ENCODE data around the gene RAB3IP. TPM values are rescaled to one million over a fixed set of nuclear protein-coding genes. Genes with fewer than 3 reads are reported as not detected.

RAB3IP gene
- 13.3 and 13.4 TPM in 2 replicates for total RNA-seq

GRCh38 chr12:69738351-69739286 lies at the start of gene RAB3IP:
TSS of gene RAB3IP (plus strand) at chr12:69738860. CDS start at chr12:69755409, 16,549 bp downstream.
- Histone ChIP-seq H3K27ac (ENCODE audit: low read depth, low read length) (no peak within 1 kb of the TSS), H3K4me1 (ENCODE audit: insufficient read depth, low read length) (peaks cover 5% of the 10 kb centered on the region), H3K36me3 (ENCODE audit: insufficient read depth, low read length) (no peaks in the 10 kb centered on the region), H3K27me3 (ENCODE audit: insufficient read depth, low read length) (peaks cover 28% of the 10 kb centered on the region), H3K4me3 (ENCODE audit: insufficient read depth, low read length) (peak within 1 kb of the TSS; percentile 74), H3K9me3 (ENCODE audit: low read depth, low read length) (no peaks in the 10 kb centered on the region), H3K4me2 (ENCODE audit: insufficient read depth, low read length) (peak within 1 kb of the TSS; percentile 87), H4K20me1 (ENCODE audit: insufficient read depth, low read length) (no peaks in the 10 kb centered on the region), H3K79me2 (ENCODE audit: insufficient read depth, low read length) (no peaks in the 10 kb centered on the region), H2AFZ (ENCODE audit: low read length) (peak within 1 kb of the TSS; percentile 91)
- peak; percentile 27 for TF ChIP-seq CTCF (IDR thresholded peaks at IDR 0.05; ENCODE audit: extremely low read depth, low read depth, low read length)
- DNase-seq (ENCODE audit: insufficient read length, low spot score, missing footprints) = peak; percentile 98

- peak overlapping the region; percentile 73 for H3K27ac ChIP-seq (ENCODE audit: low read depth, low read length)
- H3K36me3 ChIP-seq (ENCODE audit: insufficient read depth, low read length) = no peaks in the 10 kb centered on the region
- H3K27me3 ChIP-seq (ENCODE audit: insufficient read depth, low read length) = no peaks in the 10 kb centered on the region
- no peak overlapping the region for H3K4me2 ChIP-seq (ENCODE audit: insufficient read depth, low read length)
- H3K4me1 ChIP-seq (ENCODE audit: insufficient read depth, low read length) = peaks cover 33% of the 10 kb centered on the region
- no peak for DNase-seq (ENCODE audit: insufficient read length, low spot score, missing footprints)
- H2AFZ ChIP-seq (ENCODE audit: low read length) = peak overlapping the region; percentile 53
- no peak overlapping the region for H3K4me3 ChIP-seq (ENCODE audit: insufficient read depth, low read length)
- TF ChIP-seq CTCF (IDR thresholded peaks at IDR 0.05; ENCODE audit: extremely low read depth, low read depth, low read length) = no peak
- H4K20me1 ChIP-seq (ENCODE audit: insufficient read depth, low read length) = no peaks in the 10 kb centered on the region
- no peaks in the 10 kb centered on the region for H3K79me2 ChIP-seq (ENCODE audit: insufficient read depth, low read length)
- no peaks in the 10 kb centered on the region for H3K9me3 ChIP-seq (ENCODE audit: low read depth, low read length)
These were observed 49.0 kb upstream of the RAB3IP start for GRCh38 chr12:69689638-69690037.

DNA sequence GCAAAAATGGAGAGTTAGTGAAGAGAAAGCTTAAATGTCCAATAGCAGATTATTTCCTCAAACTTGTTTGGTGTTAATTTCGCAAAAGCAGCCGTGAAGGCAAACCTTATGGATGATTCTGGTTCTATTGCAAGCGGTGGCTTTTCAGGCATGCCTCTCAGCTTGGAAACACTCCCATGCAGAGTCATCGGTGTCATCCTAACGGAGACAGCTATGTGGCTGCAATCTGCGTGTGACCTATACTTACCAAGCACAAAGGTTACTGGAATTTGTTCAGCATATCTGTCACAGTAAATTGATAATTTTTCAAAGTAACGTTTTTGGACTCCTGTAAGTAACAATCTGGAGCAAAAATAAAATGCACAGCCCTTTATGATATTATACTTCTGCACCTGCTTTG lies 44.5 kb upstream of the RAB3IP start:
- no peak for TF ChIP-seq CTCF (IDR thresholded peaks at IDR 0.05; ENCODE audit: extremely low read depth, low read depth, low read length)
- H3K27ac ChIP-seq (ENCODE audit: low read depth, low read length) = no peak overlapping the region
- no peaks in the 10 kb centered on the region for H3K36me3 ChIP-seq (ENCODE audit: insufficient read depth, low read length)
- DNase-seq (ENCODE audit: insufficient read length, low spot score, missing footprints) = no peak
- no peaks in the 10 kb centered on the region for H3K27me3 ChIP-seq (ENCODE audit: insufficient read depth, low read length)
- no peak overlapping the region for H2AFZ ChIP-seq (ENCODE audit: low read length)
- H3K9me3 ChIP-seq (ENCODE audit: low read depth, low read length) = no peaks in the 10 kb centered on the region
- no peak overlapping the region for H3K4me2 ChIP-seq (ENCODE audit: insufficient read depth, low read length)
- H3K4me3 ChIP-seq (ENCODE audit: insufficient read depth, low read length) = no peak overlapping the region
- peaks cover 5% of the 10 kb centered on the region for H3K4me1 ChIP-seq (ENCODE audit: insufficient read depth, low read length)
- H3K79me2 ChIP-seq (ENCODE audit: insufficient read depth, low read length) = no peaks in the 10 kb centered on the region
- no peaks in the 10 kb centered on the region for H4K20me1 ChIP-seq (ENCODE audit: insufficient read depth, low read length)

DNA sequence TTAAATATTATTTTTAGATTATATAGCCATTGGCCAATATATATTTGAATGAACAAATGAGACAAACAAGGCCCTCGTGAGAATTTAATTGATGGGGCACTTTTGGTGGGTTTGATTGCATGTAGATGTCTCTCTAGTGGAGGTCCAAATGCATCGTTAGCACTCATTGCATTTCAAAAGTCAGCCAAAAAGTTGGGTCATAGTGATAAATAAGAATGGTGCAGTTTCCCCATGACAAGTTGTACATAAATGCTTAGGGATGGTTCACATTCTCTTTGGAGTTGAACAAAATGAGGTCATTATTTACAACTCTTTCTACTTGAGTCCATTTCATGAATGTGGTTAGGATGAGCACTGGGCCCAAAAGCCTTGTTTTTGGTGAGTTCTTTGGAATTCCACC lies 40.6 kb upstream of the RAB3IP start:
- Histone ChIP-seq H3K4me2 (ENCODE audit: insufficient read depth, low read length) (no peak overlapping the region), H4K20me1 (ENCODE audit: insufficient read depth, low read length) (no peaks in the 10 kb centered on the region), H3K27ac (ENCODE audit: low read depth, low read length) (no peak overlapping the region), H2AFZ (ENCODE audit: low read length) (no peak overlapping the region), H3K36me3 (ENCODE audit: insufficient read depth, low read length) (no peaks in the 10 kb centered on the region), H3K4me1 (ENCODE audit: insufficient read depth, low read length) (no peaks in the 10 kb centered on the region), H3K79me2 (ENCODE audit: insufficient read depth, low read length) (no peaks in the 10 kb centered on the region), H3K4me3 (ENCODE audit: insufficient read depth, low read length) (no peak overlapping the region), H3K27me3 (ENCODE audit: insufficient read depth, low read length) (no peaks in the 10 kb centered on the region), H3K9me3 (ENCODE audit: low read depth, low read length) (no peaks in the 10 kb centered on the region)
- no peak for TF ChIP-seq CTCF (IDR thresholded peaks at IDR 0.05; ENCODE audit: extremely low read depth, low read depth, low read length)
- no peak for DNase-seq (ENCODE audit: insufficient read length, low spot score, missing footprints)
